SU-DHL-6 (cell line): ENCODE data around the gene TMPRSS9.
A peak's percentile ranks its signal among the peaks of the same experiment; 100 is the strongest.

Experiments
- H2AFZ ChIP-seq: fragments of 200-600 bp; sonication (generic); 2 replicates; pipeline ENCODE4 v1.6.1; 2014; ENCODE audit warnings: low read depth, mild to moderate bottlenecking, moderate library complexity, mixed read lengths, antibody characterized with exemption, low read length; ENCODE audit not compliant: severe bottlenecking
- H3F3A ChIP-seq: fragments of 200-600 bp; shearing (Covaris generic); 2 replicates; pipeline ENCODE4 v1.6.0; 2016; ENCODE audit warnings: antibody characterized with exemption, mild to moderate bottlenecking; ENCODE audit not compliant: insufficient read depth
- H3K27ac ChIP-seq: fragments of 200-600 bp; sonication (generic); 2 replicates; pipeline ENCODE4 v1.5.1; 2016; ENCODE audit warnings: low read depth, mild to moderate bottlenecking, low read length, moderate library complexity, mixed read lengths
- H3K27me3 ChIP-seq: fragments of 200-600 bp; sonication (generic), shearing (Covaris generic); 2 replicates; pipeline ENCODE4 v1.6.0; 2014; ENCODE audit warnings: mild to moderate bottlenecking, low read length
- H3K36me3 ChIP-seq: fragments of 200-600 bp; sonication (generic); 2 replicates; pipeline ENCODE4 v1.6.1; 2014; ENCODE audit warnings: mild to moderate bottlenecking, low read length, mixed read lengths
- H3K4me2 ChIP-seq: fragments of 300-600, 200-600 bp; shearing (Covaris generic), sonication (generic); 2 replicates; pipeline ENCODE4 v1.6.0; 2014; ENCODE audit warnings: low read length, low read depth, mild to moderate bottlenecking; ENCODE audit not compliant: poor library complexity, severe bottlenecking
- H3K4me3 ChIP-seq: fragments of 200-600 bp; sonication (generic); 2 replicates; pipeline ENCODE4 v1.5.1; 2014; ENCODE audit warnings: antibody characterized with exemption, low read length, mild to moderate bottlenecking, mixed read lengths; ENCODE audit not compliant: insufficient read depth, poor library complexity, severe bottlenecking
- H3K79me2 ChIP-seq: fragments of 200-600 bp; sonication (generic); 2 replicates; pipeline ENCODE4 v1.6.1; 2014; ENCODE audit warnings: mild to moderate bottlenecking, low read length, moderate library complexity; ENCODE audit not compliant: insufficient read depth
- H3K9ac ChIP-seq: fragments of 200-600 bp; sonication (generic); 2 replicates; pipeline ENCODE4 v1.7.0; 2014; ENCODE audit warnings: mild to moderate bottlenecking, low read length
- H3K9me2 ChIP-seq: fragments of 200-600 bp; sonication (generic); replicated peaks from 2 replicates; pipeline ENCODE4 v1.6.1; 2014; ENCODE audit warnings: low read length; ENCODE audit not compliant: insufficient read depth
- H3K9me3 ChIP-seq: fragments of 200-600 bp; sonication (generic); 2 replicates; pipeline ENCODE4 v1.6.1; 2014; ENCODE audit warnings: low read length, mixed read lengths; ENCODE audit not compliant: insufficient read depth
- H4K20me1 ChIP-seq: fragments of 200-600 bp; sonication (generic); 2 replicates; pipeline ENCODE4 v1.6.1; 2014; ENCODE audit warnings: low read depth, mild to moderate bottlenecking, antibody characterized with exemption, low read length, moderate library complexity, mixed read lengths
- EZH2phosphoT487 ChIP-seq: fragments of 200-600 bp; sonication (generic), shearing (Covaris generic); conservative IDR thresholded peaks from 2 replicates; pipeline ENCODE4 v1.6.1; 2018; ENCODE audit warnings: mild to moderate bottlenecking, antibody characterized with exemption, low read length, moderate library complexity, mixed read lengths
- TF ChIP-seq, protein P1 (sequence below): fragments of 200-600 bp; sonication (generic); IDR thresholded peaks from one replicate; pipeline ENCODE4 v1.5.1; 2017; ENCODE audit warnings: antibody characterized with exemption, mild to moderate bottlenecking, low read length, moderate library complexity; ENCODE audit not compliant: insufficient read depth, poor library complexity, severe bottlenecking

TMPRSS9 gene

DNA sequence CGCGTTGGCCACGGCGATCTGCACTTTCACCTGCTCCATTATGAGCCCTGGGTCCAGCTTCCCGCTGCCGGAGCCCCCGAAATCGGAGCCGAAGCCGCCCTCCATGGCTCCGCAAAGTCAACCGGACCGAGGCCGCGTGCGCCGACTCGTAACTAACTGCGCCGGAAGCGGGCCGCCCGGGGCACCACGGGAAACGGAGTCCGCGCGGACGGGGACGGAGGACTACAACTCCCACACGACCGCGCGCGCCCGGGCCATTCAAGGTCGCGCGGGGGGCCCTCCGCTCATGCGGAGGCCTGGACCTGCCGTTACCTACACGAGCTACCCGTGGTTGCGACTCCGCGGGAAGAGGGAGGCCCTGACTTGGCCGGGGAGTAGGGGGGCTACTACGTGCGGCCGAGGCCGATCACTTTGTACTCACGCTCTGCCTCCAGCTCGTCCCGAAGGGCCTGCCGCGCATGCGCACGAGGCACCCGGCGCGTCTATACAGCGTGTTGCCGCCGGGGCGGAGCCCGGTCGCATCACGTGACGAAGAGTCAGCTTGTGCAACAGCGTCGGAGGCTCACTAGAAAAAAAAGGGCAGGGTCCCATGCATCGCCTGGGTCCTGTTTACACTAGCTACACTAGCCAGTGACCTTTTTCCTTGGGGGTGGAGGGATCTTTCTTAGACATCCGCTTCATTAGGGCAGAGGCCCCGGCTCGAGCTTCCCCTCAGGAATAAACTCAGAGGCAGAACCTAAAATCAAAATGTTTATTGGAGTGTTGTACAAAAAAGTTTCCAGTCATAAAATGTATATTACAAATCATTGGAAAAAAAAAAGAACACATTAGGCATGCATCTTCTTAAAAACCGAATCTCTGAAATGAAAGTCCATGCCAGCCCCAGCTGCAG, 67.6 kb downstream of the TMPRSS9 start, which contains the start of gene TIMM13:
Gene TIMM13, minus strand, starts transcription at position 158 of the 892 bp plus-strand sequence. Its CDS starts 53 bp downstream, at position 105.
- H3K27me3 ChIP-seq: no peaks in the 10 kb centered on the region
- no peaks in the 10 kb centered on the region for H3K36me3 ChIP-seq
- H3K4me3 ChIP-seq: peak within 1 kb of the TSS; percentile 98
- peaks cover 31% of the 10 kb centered on the region for H3K79me2 ChIP-seq
- TF ChIP-seq, protein P1, sequence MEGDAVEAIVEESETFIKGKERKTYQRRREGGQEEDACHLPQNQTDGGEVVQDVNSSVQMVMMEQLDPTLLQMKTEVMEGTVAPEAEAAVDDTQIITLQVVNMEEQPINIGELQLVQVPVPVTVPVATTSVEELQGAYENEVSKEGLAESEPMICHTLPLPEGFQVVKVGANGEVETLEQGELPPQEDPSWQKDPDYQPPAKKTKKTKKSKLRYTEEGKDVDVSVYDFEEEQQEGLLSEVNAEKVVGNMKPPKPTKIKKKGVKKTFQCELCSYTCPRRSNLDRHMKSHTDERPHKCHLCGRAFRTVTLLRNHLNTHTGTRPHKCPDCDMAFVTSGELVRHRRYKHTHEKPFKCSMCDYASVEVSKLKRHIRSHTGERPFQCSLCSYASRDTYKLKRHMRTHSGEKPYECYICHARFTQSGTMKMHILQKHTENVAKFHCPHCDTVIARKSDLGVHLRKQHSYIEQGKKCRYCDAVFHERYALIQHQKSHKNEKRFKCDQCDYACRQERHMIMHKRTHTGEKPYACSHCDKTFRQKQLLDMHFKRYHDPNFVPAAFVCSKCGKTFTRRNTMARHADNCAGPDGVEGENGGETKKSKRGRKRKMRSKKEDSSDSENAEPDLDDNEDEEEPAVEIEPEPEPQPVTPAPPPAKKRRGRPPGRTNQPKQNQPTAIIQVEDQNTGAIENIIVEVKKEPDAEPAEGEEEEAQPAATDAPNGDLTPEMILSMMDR: no peak
- no peak for TF ChIP-seq EZH2phosphoT487
- H3K9me3 ChIP-seq: no peaks in the 10 kb centered on the region
- peak within 1 kb of the TSS; percentile 97 for H3K9ac ChIP-seq
- H3F3A ChIP-seq: peaks cover 8% of the 10 kb centered on the region
- H2AFZ ChIP-seq: peak within 1 kb of the TSS; percentile 49
- no peaks in the 10 kb centered on the region for H3K9me2 ChIP-seq
- H3K4me2 ChIP-seq: peak within 1 kb of the TSS; percentile 61
- H4K20me1 ChIP-seq: no peaks in the 10 kb centered on the region; the same call in 1 of the 2 replicates
- H3K27ac ChIP-seq: peak within 1 kb of the TSS; percentile 85

DNA sequence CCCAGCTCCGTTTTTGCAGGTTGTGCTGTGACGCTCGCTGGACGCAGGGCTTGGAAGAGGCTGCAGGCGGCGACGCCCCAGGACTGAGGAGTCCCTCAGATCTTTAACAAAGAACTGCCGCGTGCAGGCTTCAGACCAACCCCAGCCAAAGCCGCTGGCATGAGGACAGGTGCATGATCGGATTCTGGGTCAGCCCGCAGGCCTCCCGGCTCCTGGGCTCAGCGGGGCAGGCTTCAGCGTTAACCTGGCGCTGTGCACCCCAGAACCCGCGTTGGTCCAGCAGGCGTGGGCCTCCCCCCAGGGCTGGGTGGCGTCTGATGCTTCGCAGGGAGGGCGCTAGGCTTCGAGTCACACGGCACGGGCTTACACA, 68.2 kb downstream of the TMPRSS9 start:
- Histone ChIP-seq H3K27ac (no peak overlapping the region), H3K4me2 (peak overlapping the region; percentile 61), H4K20me1 (no peaks in the 10 kb centered on the region; the same call in 1 of the 2 replicates), H3K4me3 (no peak overlapping the region), H3K79me2 (peaks cover 31% of the 10 kb centered on the region), H3F3A (peaks cover 8% of the 10 kb centered on the region), H3K9ac (no peak overlapping the region), H3K9me2 (no peaks in the 10 kb centered on the region), H2AFZ (no peak overlapping the region), H3K36me3 (no peaks in the 10 kb centered on the region), H3K27me3 (no peaks in the 10 kb centered on the region), H3K9me3 (no peaks in the 10 kb centered on the region)
- TF ChIP-seq, protein P1: no peak
- no peak for TF ChIP-seq EZH2phosphoT487

DNA sequence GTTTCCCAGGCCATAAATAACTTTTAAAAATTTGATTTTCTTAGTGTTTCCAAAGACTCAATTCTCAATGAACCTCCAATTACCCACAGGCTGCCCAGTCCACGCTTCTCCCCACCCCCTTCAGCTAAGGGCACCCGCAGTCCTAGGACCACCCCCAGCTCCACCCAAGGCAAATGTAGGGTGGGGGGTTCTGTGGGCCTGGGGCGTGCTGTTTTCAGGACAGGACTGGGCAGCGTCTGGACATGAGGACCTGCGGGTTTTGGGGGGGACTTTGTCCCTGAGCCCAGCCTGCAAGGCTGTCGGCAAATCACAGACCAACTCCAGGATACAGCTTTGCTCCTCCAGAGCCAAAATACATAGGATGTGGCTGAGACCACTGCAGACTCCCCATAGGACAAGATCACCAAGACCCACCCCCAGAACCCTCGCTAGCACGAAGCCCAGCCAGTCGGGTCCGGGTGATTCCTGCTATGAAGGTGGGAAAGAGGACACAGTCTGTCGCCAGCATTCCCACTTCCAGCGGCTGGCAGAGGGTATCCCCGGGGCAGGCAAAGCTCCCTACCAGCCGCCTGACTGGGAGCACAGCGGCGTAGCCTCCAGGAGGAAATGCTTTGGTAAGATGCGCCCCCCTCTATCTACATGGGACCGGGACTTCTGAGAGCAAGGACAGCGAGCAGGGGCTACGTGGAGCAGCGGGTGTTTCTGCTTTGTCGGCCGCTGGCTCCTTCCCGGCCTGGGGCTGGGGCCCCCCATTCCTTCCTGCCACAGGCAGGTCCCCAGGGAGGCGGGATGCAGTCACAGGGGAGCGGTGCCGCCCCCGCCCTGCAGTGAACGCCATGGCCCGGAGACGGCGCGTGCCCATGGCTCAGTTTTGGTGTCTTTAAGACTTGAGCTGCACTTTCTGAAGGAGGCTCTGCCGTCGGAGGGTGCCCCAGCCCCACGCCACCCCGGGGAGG, 69.0 kb downstream of the TMPRSS9 start:
- no peak overlapping the region for H2AFZ ChIP-seq
- no peaks in the 10 kb centered on the region for H3K27me3 ChIP-seq
- no peak overlapping the region for H3K4me3 ChIP-seq
- no peak overlapping the region for H3K4me2 ChIP-seq
- no peak overlapping the region for H3K27ac ChIP-seq
- H3K36me3 ChIP-seq: no peaks in the 10 kb centered on the region
- TF ChIP-seq, protein P1: no peak
- TF ChIP-seq EZH2phosphoT487: no peak
- no peaks in the 10 kb centered on the region for H3K9me2 ChIP-seq
- peaks cover 8% of the 10 kb centered on the region for H3F3A ChIP-seq
- H3K9ac ChIP-seq: no peak overlapping the region
- peaks cover 29% of the 10 kb centered on the region for H3K79me2 ChIP-seq
- no peaks in the 10 kb centered on the region; the same call in 1 of the 2 replicates for H4K20me1 ChIP-seq
- no peaks in the 10 kb centered on the region for H3K9me3 ChIP-seq
